Measurements from ENCODE around the gene DGUOK.

The DGUOK gene

GRCh38 chr2:74001781-74002504 lies 75.3 kb downstream of the DGUOK start:
- DNase-seq = no peak

GRCh38 chr2:74002505-74003421 lies 76.1 kb downstream of the DGUOK start:
- peak; percentile 38 to 71 for DNase-seq

- no peak for DNase-seq
Measured at GRCh38 chr2:74003494-74004211, 77.0 kb downstream of the DGUOK start.

- no peak for DNase-seq
Measured at GRCh38 chr2:74004212-74005182, 77.8 kb downstream of the DGUOK start.

- DNase-seq = no peak
Measured at GRCh38 chr2:74005786-74006185, 79.1 kb downstream of the DGUOK start.

- no peak for DNase-seq
Measured at GRCh38 chr2:74006459-74006858, 79.8 kb downstream of the DGUOK start.

GRCh38 chr2:74007121-74007520 lies 80.4 kb downstream of the DGUOK start:
- no peak for DNase-seq

GRCh38 chr2:74007711-74008110 lies 81.0 kb downstream of the DGUOK start:
- no peak for DNase-seq
